Calu3 (cell line): ENCODE measurements around the gene HFE. TPM values are rescaled to one million over a fixed set of nuclear protein-coding genes. Genes with fewer than 3 reads are reported as not detected.

Experiments
- BruUV-seq: library from RNA; stranded (reverse); fragments of 400-500 nt; replicated peaks from 2 replicates; lab custom pipeline; 2021; lab: Mats Ljungman, UMichigan
- CTCF ChIA-PET: fragments of 300-600 bp; sonication (Branson Sonifier 250); formaldehyde crosslinking; loops from one replicate; lab custom pipeline; 2022; ENCODE audit warnings: antibody characterized with exemption; lab: Charles Lee
- DNase-seq: peaks from one replicate; pipeline ENCODE4 v3.0.0; 2022
- H3K27ac Mint-ChIP-seq: one replicate; pipeline ENCODE4 v1.8.0; 2022; ENCODE audit warnings: mixed read lengths; ENCODE audit not compliant: unreplicated experiment
- H3K27me3 Mint-ChIP-seq: one replicate; pipeline ENCODE4 v1.8.0; 2022; ENCODE audit warnings: mixed read lengths; ENCODE audit not compliant: unreplicated experiment
- H3K36me3 Mint-ChIP-seq: one replicate; pipeline ENCODE4 v1.8.0; 2022; ENCODE audit warnings: mild to moderate bottlenecking, moderate library complexity, mixed read lengths; ENCODE audit not compliant: insufficient read depth, unreplicated experiment
- H3K4me1 Mint-ChIP-seq: one replicate; pipeline ENCODE4 v1.8.0; 2022; ENCODE audit warnings: mild to moderate bottlenecking, low read depth, mixed read lengths; ENCODE audit not compliant: unreplicated experiment
- H3K4me3 Mint-ChIP-seq: one replicate; pipeline ENCODE4 v1.8.0; 2022; ENCODE audit warnings: mild to moderate bottlenecking, low read depth, moderate library complexity, mixed read lengths; ENCODE audit not compliant: unreplicated experiment
- H3K9me3 Mint-ChIP-seq: one replicate; pipeline ENCODE4 v1.8.0; 2022; ENCODE audit warnings: low read depth, mixed read lengths; ENCODE audit not compliant: unreplicated experiment
- intact Hi-C: fragments of 100-400 bp; cut with micrococcal nuclease; formaldehyde crosslinking; loops from one replicate; pipeline ENCODE4 v1.10.0; 2022; ENCODE audit not compliant: unreplicated experiment
- total RNA-seq: library from RNA; stranded (reverse); gene quantifications from 2 replicates; pipeline ENCODE4 v1.2.3, GENCODE V29; 2022
- TF ChIP-seq, protein P1 (sequence below): fragments of 200-600 bp; IDR thresholded peaks from one replicate; pipeline ENCODE4 v1.8.0; 2022; ENCODE audit warnings: antibody characterized with exemption; ENCODE audit not compliant: unreplicated experiment

HFE gene
- total RNA-seq, 1 experiment from 2014 or later, result 24.9 TPM

DNA sequence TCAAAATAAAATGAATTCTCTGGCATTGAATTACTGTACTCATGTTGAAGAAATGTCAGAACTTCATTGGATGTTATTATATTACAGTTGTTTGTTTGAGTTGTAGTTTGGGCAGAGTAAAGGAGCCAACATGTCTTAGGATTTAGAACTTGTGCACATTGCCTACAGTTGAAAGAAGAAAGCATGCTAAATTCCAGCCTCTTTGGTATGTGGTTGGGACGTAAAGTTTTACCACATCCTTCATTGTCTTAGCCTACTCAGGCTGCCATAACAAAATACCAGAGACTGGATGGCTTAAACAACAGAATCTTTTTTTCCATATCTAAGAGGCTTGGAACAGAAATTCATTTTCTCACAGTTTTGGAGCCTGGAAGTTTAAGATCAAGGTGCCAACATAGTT, 42.4 kb downstream of the HFE start:
- CTCF ChIA-PET, result no interaction called here
- DNase-seq, result no peak
- TF ChIP-seq, protein P1, sequence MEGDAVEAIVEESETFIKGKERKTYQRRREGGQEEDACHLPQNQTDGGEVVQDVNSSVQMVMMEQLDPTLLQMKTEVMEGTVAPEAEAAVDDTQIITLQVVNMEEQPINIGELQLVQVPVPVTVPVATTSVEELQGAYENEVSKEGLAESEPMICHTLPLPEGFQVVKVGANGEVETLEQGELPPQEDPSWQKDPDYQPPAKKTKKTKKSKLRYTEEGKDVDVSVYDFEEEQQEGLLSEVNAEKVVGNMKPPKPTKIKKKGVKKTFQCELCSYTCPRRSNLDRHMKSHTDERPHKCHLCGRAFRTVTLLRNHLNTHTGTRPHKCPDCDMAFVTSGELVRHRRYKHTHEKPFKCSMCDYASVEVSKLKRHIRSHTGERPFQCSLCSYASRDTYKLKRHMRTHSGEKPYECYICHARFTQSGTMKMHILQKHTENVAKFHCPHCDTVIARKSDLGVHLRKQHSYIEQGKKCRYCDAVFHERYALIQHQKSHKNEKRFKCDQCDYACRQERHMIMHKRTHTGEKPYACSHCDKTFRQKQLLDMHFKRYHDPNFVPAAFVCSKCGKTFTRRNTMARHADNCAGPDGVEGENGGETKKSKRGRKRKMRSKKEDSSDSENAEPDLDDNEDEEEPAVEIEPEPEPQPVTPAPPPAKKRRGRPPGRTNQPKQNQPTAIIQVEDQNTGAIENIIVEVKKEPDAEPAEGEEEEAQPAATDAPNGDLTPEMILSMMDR, result no peak
- Mint-ChIP-seq H3K27me3 (no peaks in the 10 kb centered on the region), H3K4me3 (no peak overlapping the region), H3K4me1 (peaks cover 24% of the 10 kb centered on the region), H3K9me3 (no peaks in the 10 kb centered on the region), H3K27ac (no peak overlapping the region), H3K36me3 (peaks cover 89% of the 10 kb centered on the region)
- intact Hi-C loops, result no loop called here
- BruUV-seq, result no TSS peak

GRCh38 chr6:26130581-26131249, 43.5 kb downstream of the HFE start:
- peaks cover 78% of the 10 kb centered on the region for H3K36me3 Mint-ChIP-seq
- BruUV-seq, result no TSS peak
- TF ChIP-seq, protein P1, result no peak
- no peaks in the 10 kb centered on the region for H3K9me3 Mint-ChIP-seq
- H3K27ac Mint-ChIP-seq, result no peak overlapping the region
- H3K4me3 Mint-ChIP-seq, result no peak overlapping the region
- H3K4me1 Mint-ChIP-seq, result peaks cover 24% of the 10 kb centered on the region
- no peak for DNase-seq
- no peaks in the 10 kb centered on the region for H3K27me3 Mint-ChIP-seq
- CTCF ChIA-PET, result interaction anchor here (0.7 kb wide), 1 partner anchor 193 kb away, joined by 4 read pairs; no protein-coding TSS in a partner anchor
- intact Hi-C loops, result no loop called here

- Mint-ChIP-seq H3K4me1 (peaks cover 32% of the 10 kb centered on the region), H3K27me3 (no peaks in the 10 kb centered on the region), H3K36me3 (peaks cover 69% of the 10 kb centered on the region), H3K4me3 (no peak overlapping the region), H3K27ac (no peak overlapping the region), H3K9me3 (no peaks in the 10 kb centered on the region)
- DNase-seq, result no peak
- TF ChIP-seq, protein P1, result no peak
- CTCF ChIA-PET, result interaction anchor here (0.9 kb wide), 1 partner anchor 203 kb away, joined by 6 read pairs; no protein-coding TSS in a partner anchor
- intact Hi-C loops, result no loop called here
- BruUV-seq, result no TSS peak
Measured at GRCh38 chr6:26131618-26132017, 44.4 kb downstream of the HFE start.

DNA sequence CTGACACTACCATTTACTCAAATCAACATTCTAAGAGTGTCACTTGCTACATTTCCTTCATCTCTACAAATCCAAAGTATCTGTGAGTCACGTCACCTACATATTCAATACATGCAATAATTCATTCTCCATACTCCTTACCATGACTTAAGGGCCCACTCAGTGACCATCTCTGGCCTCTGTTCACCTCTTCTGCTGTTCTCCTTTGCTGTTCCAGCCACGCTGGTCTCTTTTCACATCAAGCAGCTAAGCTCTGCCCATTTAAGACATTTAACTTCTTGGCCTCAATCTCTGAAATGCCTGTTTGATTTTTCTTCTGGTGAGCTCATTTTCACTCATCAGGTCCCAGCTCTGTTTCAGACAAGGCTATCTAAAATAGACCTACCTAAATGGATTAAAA, 46.5 kb downstream of the HFE start:
- Mint-ChIP-seq H3K4me1 (peaks cover 28% of the 10 kb centered on the region), H3K27me3 (no peaks in the 10 kb centered on the region), H3K27ac (peak overlapping the region; percentile 21), H3K4me3 (no peak overlapping the region), H3K36me3 (peaks cover 48% of the 10 kb centered on the region), H3K9me3 (no peaks in the 10 kb centered on the region)
- intact Hi-C loops, result no loop called here
- BruUV-seq, result no TSS peak
- TF ChIP-seq, protein P1, result no peak
- DNase-seq, result no peak
- CTCF ChIA-PET, result no interaction called here
